BLaER1 (cell line): ENCODE measurements around the gene TPP1.

Experiments
- H3K27ac ChIP-seq: shearing (Covaris generic); formaldehyde crosslinking; 2 replicates; pipeline ENCODE4 v1.8.1; 2022
- H3K27me3 ChIP-seq: shearing (Covaris generic); formaldehyde crosslinking; 2 replicates; pipeline ENCODE4 v1.8.1; 2022
- H3K36me3 ChIP-seq: shearing (Covaris generic); formaldehyde crosslinking; 2 replicates; pipeline ENCODE4 v1.8.1; 2022
- H3K4me1 ChIP-seq: shearing (Covaris generic); formaldehyde crosslinking; 2 replicates; pipeline ENCODE4 v1.8.1; 2022
- H3K4me2 ChIP-seq: shearing (Covaris generic); formaldehyde crosslinking; 2 replicates; pipeline ENCODE4 v1.8.1; 2022
- H3K4me3 ChIP-seq: shearing (Covaris generic); formaldehyde crosslinking; 2 replicates; pipeline ENCODE4 v1.8.1; 2022
- H3K9ac ChIP-seq: shearing (Covaris generic); formaldehyde crosslinking; 2 replicates; pipeline ENCODE4 v1.8.1; 2022
- H3K9me3 ChIP-seq: shearing (Covaris generic); formaldehyde crosslinking; 2 replicates; pipeline ENCODE4 v1.8.1; 2022
- H4K20me1 ChIP-seq: shearing (Covaris generic); formaldehyde crosslinking; 2 replicates; pipeline ENCODE4 v1.8.1; 2022
- Cebpa-rat ChIP-seq: shearing (Covaris generic); IDR thresholded peaks from 2 replicates; pipeline ENCODE4 v1.8.1; 2022

TPP1 gene

DNA sequence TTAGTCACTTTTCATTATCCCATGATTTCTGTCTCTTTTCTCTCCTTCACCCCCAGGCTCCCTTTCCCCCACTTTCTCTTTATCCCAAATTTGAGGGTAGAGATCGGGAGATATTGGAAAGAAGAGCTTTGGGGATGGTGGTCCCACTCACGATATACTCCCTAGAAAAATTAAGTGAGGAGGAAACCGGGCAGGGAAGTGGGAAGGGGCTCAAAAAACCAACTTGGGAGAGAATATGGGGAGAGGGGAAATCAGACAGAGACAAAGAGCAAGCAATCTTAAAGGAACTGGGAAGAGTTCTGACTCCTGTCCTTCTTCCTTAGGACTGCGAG is 37.3 kb upstream of the TPP1 start:
- peaks cover 32% of the 10 kb centered on the region for H3K4me1 ChIP-seq
- H4K20me1 ChIP-seq = peaks cover 23% of the 10 kb centered on the region; the same call in 1 of the 2 replicates
- peaks cover 47% of the 10 kb centered on the region for H3K27me3 ChIP-seq
- H3K9ac ChIP-seq = no peak overlapping the region
- no peaks in the 10 kb centered on the region for H3K9me3 ChIP-seq
- H3K27ac ChIP-seq = no peak overlapping the region
- peak overlapping the region; percentile 82; the same call in 1 of the 2 replicates for H3K4me3 ChIP-seq
- H3K36me3 ChIP-seq = no peaks in the 10 kb centered on the region
- no peak for TF ChIP-seq Cebpa-rat
- H3K4me2 ChIP-seq = peak overlapping the region; percentile 67

DNA sequence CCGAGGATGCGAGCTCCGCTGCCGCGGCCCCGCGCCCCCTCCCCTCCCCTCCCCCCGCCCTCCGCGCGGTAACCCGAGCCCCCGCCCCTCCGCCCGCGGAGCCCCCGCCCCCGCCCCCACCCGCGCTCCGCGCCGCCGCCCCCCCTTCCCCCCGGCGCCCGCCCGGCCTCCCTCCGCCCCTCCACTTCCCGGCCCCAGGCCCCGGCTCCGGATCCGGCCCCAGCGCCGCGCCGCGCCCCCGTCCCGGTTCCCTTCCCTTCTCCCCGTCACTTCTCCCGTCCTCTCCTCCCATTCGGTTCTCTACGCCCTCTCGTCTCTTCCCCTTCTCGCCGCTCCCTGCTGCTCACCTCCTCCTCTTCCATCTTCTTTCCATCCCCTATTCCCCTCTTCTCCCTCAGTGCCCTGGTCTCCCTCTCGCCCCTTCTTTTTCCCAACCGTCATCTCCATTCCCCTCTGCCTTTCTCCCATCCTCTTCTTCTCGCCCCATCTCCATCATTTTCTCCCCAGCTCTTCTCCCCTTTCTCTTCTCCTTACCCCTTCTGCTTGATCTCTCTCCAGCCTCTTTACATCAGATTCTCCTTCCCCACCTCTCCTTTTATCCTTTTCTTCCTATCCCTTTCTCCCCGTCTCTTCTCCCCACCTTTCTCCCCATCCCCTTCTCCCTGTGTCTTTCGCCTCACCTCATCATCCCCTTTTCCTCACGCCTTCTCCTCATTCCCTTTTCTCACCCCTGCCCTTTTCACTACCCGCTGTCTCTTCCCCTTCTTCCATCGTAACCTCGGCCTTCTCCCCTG is 36.8 kb upstream of the TPP1 start, which contains the start of gene DCHS1:
Gene DCHS1 (minus strand): TSS at position 20 of the 794 bp plus-strand sequence. CDS start 14,196 bp downstream, outside the sequence.
- peaks cover 32% of the 10 kb centered on the region for H3K4me1 ChIP-seq
- H3K4me2 ChIP-seq = peak within 1 kb of the TSS; percentile 82
- peak within 1 kb of the TSS; percentile 82 for H3K4me3 ChIP-seq
- TF ChIP-seq Cebpa-rat = no peak
- peak within 1 kb of the TSS; percentile 85 for H3K27ac ChIP-seq
- H3K9ac ChIP-seq = peak within 1 kb of the TSS; percentile 84
- H3K27me3 ChIP-seq = peaks cover 47% of the 10 kb centered on the region
- no peaks in the 10 kb centered on the region for H3K36me3 ChIP-seq
- peaks cover 25% of the 10 kb centered on the region; the same call in 1 of the 2 replicates for H4K20me1 ChIP-seq
- H3K9me3 ChIP-seq = no peaks in the 10 kb centered on the region

DNA sequence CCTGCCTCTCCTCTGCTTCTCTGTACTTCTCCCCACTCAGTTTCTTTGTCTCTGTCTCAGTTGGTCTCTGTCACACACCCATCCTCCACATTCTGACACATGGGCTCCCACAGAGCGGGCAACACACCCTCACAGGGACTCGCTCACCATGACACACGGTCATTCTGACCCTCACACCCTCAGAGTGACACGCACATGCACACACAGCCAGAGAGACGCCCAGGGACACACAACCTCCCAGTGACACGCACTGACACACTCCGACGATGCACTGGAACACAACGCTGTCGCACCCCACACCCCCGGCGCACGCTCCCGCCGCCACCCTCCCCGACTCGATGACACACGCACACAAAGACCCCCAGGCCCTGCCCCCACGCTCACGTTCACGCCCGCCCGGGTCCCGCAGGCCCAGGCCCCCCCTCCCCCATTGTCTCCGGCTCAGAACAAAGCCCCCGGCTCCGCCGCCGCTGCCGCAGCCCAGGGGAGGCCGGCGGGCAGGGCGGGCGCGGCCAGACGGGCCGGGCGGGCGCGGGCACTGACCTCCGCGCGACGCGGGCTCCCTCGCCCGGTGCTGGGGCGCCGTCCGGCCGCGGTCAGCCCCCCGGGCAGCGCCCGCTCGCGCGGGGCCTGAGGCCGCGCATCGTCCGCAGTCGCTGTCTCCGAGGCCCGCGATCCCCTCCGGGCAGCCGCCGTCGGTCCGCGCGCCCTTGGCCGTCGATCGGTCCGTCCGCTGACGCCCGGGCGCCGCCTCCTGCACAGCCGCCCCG is 36.0 kb upstream of the TPP1 start:
- Histone ChIP-seq H3K36me3 (no peaks in the 10 kb centered on the region), H3K4me1 (peaks cover 32% of the 10 kb centered on the region), H3K9ac (peak overlapping the region; percentile 84), H3K4me2 (peak overlapping the region; percentile 82), H3K27ac (peak overlapping the region; percentile 85), H3K9me3 (no peaks in the 10 kb centered on the region), H4K20me1 (peaks cover 25% of the 10 kb centered on the region; the same call in 1 of the 2 replicates), H3K27me3 (peaks cover 47% of the 10 kb centered on the region), H3K4me3 (peak overlapping the region; percentile 82)
- no peak for TF ChIP-seq Cebpa-rat

DNA sequence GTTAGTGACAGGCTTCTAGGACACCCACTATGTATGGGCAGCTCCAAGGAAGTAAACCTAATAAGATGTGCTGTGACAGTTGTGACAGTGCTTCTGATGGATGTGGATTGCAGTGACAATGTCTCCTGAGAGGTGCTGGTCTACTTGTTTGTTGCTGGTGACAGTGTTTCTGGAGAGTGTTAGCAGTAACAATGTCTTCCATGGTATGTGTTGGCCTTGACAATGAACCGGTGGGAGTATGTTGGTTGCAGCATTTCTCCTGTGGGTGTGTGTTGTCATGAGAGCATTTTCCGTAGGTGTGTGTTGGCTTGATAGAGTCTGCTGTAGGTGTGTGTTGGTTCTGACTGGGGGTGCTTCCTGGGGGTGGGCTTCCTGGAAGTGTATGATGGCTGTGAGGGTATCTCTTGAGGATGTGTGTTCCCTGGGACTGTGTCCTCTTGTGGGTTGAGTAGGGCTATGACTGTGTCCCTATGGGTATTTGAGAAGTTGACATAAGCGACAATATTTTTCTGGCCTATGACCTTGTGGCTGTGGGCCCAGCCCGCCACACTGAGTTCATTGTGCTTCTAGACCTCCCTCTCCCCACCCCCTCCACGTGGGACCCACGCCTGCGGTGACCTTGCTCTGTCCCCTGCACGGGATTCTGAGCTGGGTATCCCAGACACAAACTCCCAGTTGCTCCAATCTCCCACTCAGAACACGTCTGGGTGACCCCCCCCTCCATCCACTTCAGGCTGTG is 35.2 kb upstream of the TPP1 start:
- Histone ChIP-seq H3K4me3 (peak overlapping the region; percentile 82), H3K9me3 (no peaks in the 10 kb centered on the region), H3K4me1 (peaks cover 35% of the 10 kb centered on the region), H3K27me3 (peaks cover 47% of the 10 kb centered on the region), H3K9ac (peak overlapping the region; percentile 84), H3K27ac (peak overlapping the region; percentile 85), H4K20me1 (peaks cover 25% of the 10 kb centered on the region; the same call in 1 of the 2 replicates), H3K36me3 (no peaks in the 10 kb centered on the region), H3K4me2 (peak overlapping the region; percentile 82)
- TF ChIP-seq Cebpa-rat = no peak

- H4K20me1 ChIP-seq = peaks cover 25% of the 10 kb centered on the region; the same call in 1 of the 2 replicates
- H3K27ac ChIP-seq = no peak overlapping the region
- peaks cover 43% of the 10 kb centered on the region for H3K4me1 ChIP-seq
- no peaks in the 10 kb centered on the region for H3K36me3 ChIP-seq
- H3K9me3 ChIP-seq = no peaks in the 10 kb centered on the region
- H3K4me3 ChIP-seq = no peak overlapping the region
- H3K4me2 ChIP-seq = peak overlapping the region; percentile 82
- H3K9ac ChIP-seq = no peak overlapping the region
- no peak for TF ChIP-seq Cebpa-rat
- peaks cover 47% of the 10 kb centered on the region for H3K27me3 ChIP-seq
Measured at GRCh38 chr11:6653656-6654055, 34.4 kb upstream of the TPP1 start.

DNA sequence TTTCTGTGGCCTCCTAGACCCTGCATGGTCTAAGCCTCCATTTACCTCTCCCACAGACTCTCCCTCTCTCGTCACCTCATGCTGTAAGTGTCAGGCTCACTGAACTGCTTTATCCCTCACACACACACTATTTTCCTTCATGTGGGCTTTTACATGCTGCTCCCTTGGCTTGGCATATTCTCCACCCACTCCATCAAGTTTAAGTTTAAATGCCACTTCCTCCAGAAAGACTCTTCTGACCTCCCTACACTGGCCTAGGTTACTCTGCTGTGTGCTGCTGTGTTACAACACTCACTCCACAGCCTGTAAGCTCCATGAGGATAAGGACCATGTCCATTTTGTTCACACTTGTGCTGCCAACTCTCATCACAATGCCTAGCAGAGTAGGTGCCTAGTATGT is 33.9 kb upstream of the TPP1 start:
- no peak overlapping the region for H3K9ac ChIP-seq
- H4K20me1 ChIP-seq = peaks cover 25% of the 10 kb centered on the region; the same call in 1 of the 2 replicates
- TF ChIP-seq Cebpa-rat = no peak
- H3K27me3 ChIP-seq = peaks cover 47% of the 10 kb centered on the region
- no peaks in the 10 kb centered on the region for H3K9me3 ChIP-seq
- H3K27ac ChIP-seq = no peak overlapping the region
- H3K4me2 ChIP-seq = peak overlapping the region; percentile 4
- H3K36me3 ChIP-seq = no peaks in the 10 kb centered on the region
- no peak overlapping the region for H3K4me3 ChIP-seq
- peaks cover 49% of the 10 kb centered on the region for H3K4me1 ChIP-seq

DNA sequence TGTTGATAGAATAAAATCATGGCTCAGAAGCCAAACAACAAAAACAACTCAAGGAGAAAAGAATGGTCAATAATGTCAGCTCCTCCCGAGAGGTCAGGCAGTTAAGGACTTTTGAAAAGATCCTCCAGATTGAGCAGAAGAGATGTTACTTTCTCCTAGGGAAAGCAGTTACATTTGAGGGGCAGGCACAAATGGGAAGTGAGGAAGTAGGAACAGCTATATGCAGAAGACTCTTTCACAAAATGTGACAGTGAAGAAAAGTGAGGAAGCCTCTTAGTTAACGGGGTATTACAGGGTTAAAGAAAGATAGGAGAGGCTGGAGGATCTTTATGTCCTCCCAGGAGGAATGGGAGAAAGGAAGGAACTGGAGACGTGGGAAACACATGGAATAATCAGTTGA is 33.0 kb upstream of the TPP1 start:
- Histone ChIP-seq H3K4me1 (peaks cover 58% of the 10 kb centered on the region), H3K9me3 (no peaks in the 10 kb centered on the region), H4K20me1 (peaks cover 25% of the 10 kb centered on the region; the same call in 1 of the 2 replicates), H3K4me2 (no peak overlapping the region; the same call in 1 of the 2 replicates), H3K4me3 (no peak overlapping the region), H3K27ac (no peak overlapping the region), H3K27me3 (peaks cover 44% of the 10 kb centered on the region), H3K9ac (no peak overlapping the region), H3K36me3 (no peaks in the 10 kb centered on the region)
- no peak for TF ChIP-seq Cebpa-rat

- H3K36me3 ChIP-seq = no peaks in the 10 kb centered on the region
- peaks cover 63% of the 10 kb centered on the region for H3K4me1 ChIP-seq
- H4K20me1 ChIP-seq = peaks cover 25% of the 10 kb centered on the region; the same call in 1 of the 2 replicates
- TF ChIP-seq Cebpa-rat = no peak
- H3K9me3 ChIP-seq = no peaks in the 10 kb centered on the region
- no peak overlapping the region for H3K4me2 ChIP-seq
- H3K4me3 ChIP-seq = no peak overlapping the region
- no peak overlapping the region for H3K9ac ChIP-seq
- no peak overlapping the region for H3K27ac ChIP-seq
- peaks cover 32% of the 10 kb centered on the region for H3K27me3 ChIP-seq
Measured at GRCh38 chr11:6650980-6651379, 31.8 kb upstream of the TPP1 start.

GRCh38 chr11:6650104-6650503 is 30.9 kb upstream of the TPP1 start:
- no peak overlapping the region for H3K4me3 ChIP-seq
- H3K9me3 ChIP-seq = no peaks in the 10 kb centered on the region
- peaks cover 71% of the 10 kb centered on the region for H3K4me1 ChIP-seq
- H4K20me1 ChIP-seq = peaks cover 25% of the 10 kb centered on the region; the same call in 1 of the 2 replicates
- H3K27me3 ChIP-seq = peaks cover 25% of the 10 kb centered on the region
- no peak overlapping the region for H3K4me2 ChIP-seq
- no peak for TF ChIP-seq Cebpa-rat
- H3K27ac ChIP-seq = no peak overlapping the region
- 0 out of 2 replicates have a peak, but pooled peaks cover under 1% of the 10 kb centered on the region for H3K36me3 ChIP-seq
- no peak overlapping the region for H3K9ac ChIP-seq
